ENCODE results near the gene CFAP74.

Gene CFAP74

DNA sequence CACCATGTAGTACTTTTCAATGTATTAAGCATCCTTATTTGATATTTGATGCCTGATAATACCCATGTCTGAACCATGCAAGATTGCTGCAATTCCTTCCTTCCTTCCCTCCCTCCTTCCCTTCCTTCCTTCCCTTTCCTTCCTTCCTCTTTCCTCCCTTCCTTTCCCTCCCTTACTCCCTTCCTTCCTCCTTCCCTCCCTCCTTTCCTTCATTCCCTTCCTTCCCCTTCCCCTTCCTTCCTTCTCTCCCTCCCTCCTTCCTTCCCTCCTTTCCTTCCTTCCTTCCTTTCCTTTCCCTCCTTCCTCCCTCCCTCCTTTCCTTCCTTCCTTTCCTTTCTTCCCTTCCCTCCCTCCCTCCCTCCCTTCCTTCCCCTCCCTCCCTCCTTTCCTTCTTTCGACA is 54.8 kb downstream of the CFAP74 start:
- TF ChIP-seq TCF12 (IDR thresholded peaks at IDR 0.05; ENCODE audit: low read depth): no peak
- no peak for TF ChIP-seq FOXM1 (IDR thresholded peaks at IDR 0.05; ENCODE audit: borderline replicate concordance, low read depth)
- TF ChIP-seq TAF1 (IDR thresholded peaks at IDR 0.05; ENCODE audit: low read depth): no peak
- no peak for TF ChIP-seq NFIC (IDR thresholded peaks at IDR 0.05)
- TF ChIP-seq RAD21 (IDR thresholded peaks at IDR 0.05; ENCODE audit: low read depth): no peak
- TF ChIP-seq, protein P1, sequence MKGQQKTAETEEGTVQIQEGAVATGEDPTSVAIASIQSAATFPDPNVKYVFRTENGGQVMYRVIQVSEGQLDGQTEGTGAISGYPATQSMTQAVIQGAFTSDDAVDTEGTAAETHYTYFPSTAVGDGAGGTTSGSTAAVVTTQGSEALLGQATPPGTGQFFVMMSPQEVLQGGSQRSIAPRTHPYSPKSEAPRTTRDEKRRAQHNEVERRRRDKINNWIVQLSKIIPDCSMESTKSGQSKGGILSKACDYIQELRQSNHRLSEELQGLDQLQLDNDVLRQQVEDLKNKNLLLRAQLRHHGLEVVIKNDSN (IDR thresholded peaks at IDR 0.05): no peak
- no peak for TF ChIP-seq CEBPB (IDR thresholded peaks at IDR 0.05)

DNA sequence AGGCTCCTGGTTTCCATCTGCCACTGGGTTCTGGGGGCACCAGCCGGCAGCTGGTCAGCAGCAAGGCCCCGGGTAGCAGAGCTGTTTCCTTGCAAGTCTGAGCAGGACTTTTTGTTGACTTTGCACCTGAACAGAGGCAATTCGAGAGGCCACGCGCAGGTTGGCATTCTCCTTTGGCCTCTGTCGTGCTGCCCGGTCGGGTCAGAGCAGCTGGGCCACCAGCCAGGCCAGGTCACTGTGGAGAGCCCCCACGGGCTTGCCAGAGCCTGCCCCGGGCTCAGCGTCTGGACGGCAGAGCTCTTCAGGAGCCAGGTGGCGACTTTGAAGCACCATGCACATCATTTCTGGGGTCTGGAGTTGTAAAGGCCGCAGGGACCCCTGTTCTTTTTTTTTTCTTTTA is 56.1 kb downstream of the CFAP74 start:
- TF ChIP-seq RAD21 (IDR thresholded peaks at IDR 0.05; ENCODE audit: low read depth) (no peak), FOXM1 (IDR thresholded peaks at IDR 0.05; ENCODE audit: borderline replicate concordance, low read depth) (no peak), TCF12 (IDR thresholded peaks at IDR 0.05; ENCODE audit: low read depth) (no peak)
- TF ChIP-seq, protein P2, sequence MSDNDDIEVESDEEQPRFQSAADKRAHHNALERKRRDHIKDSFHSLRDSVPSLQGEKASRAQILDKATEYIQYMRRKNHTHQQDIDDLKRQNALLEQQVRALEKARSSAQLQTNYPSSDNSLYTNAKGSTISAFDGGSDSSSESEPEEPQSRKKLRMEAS (IDR thresholded peaks at IDR 0.05): no peak

DNA sequence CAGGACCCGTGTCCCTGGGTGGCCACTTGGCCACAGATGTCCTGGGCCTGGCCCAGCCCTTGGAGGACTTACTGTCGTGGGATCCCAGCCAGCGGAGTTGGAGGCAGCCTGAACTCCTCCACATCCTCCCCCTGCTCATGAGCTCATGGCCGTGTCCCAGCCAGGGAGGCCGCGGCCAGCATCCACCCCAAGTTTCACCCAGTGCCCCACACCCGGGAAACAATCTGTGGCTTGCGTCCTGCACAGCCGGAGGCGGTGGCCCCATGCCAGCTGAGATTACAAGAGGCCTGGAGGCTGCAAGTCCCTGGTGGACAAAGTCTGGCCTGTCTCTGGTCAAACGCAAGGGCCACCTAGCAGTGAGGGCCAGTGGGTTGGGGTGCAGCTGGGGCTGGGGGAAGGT is 57.0 kb downstream of the CFAP74 start:
- TF ChIP-seq YY1 (IDR thresholded peaks at IDR 0.05; ENCODE audit: low read depth): no peak
- TF ChIP-seq, protein P2 (IDR thresholded peaks at IDR 0.05): no peak
- peak; percentile 43; the same call in 1 of the 2 replicates for TF ChIP-seq NFIC (IDR thresholded peaks at IDR 0.05)

DNA sequence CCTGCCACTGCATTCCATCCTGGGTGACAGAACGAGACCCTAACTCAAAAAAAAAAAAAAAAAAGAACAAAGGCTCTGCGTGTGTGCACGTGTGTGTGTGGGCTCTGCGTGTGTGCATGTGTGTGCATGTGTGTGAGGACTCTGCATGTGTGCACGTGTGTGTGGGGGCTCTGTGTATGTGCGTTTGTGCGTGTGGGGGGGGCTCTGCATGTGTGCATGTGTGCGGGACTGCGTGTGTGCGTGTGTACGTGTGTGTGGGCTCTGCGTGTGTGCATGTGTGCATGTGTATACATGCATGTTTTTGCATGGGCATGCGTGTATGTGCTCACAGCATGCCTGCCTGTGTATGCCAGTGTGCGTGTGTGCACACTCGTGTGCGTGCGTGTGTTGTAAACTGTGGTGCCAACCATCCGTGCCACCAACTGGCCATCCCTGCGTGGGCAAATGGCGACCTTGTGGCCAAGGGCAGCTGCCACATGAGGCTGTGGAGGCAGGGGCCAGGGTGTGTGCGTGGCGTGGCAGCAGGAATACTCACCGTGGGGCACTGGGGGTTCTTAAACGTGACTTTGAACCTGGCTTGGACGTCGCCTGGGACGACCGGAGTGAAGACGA is 57.7 kb downstream of the CFAP74 start:
- no peak for TF ChIP-seq CREB1 (IDR thresholded peaks at IDR 0.05; ENCODE audit: low read depth)
- TF ChIP-seq TEAD4 (IDR thresholded peaks at IDR 0.05): no peak

DNA sequence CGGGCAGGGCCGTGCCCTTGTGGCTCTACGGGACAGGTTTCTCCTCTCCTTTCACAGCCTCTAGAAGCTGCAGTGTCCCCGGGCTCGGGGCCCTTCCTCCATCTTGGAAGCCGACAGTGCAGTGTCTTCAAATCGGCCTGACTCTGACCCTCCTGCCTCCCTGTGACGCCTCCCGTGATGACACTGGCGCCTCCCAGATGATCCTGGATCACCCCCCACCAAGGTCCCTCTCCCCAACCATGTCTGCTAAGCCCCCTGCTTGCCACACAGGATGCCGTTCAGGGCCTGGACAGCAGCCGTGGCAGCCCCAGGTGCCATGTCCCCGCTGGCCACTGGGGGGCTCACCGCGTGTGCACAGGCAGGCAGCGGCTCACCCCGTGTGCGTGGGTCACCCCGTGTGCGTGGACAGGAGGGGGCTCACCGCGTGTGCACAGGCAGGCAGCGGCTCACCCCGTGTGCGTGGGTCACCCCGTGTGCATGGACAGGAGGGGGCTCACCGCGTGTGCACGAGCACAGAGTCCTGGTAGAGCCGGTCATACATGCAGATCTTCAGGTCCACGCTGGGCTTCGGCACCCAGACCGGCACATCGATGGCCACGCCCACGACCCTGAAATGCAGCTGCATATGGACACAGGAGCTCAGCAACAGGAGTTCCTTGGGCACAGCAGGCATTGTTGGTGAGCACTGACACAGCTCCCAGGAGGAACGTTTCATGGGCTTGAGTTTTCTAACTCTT is 59.6 kb downstream of the CFAP74 start:
- TF ChIP-seq, protein P2 (IDR thresholded peaks at IDR 0.05): peak; percentile 76
- TF ChIP-seq NFIC (IDR thresholded peaks at IDR 0.05) (no peak), TAF1 (IDR thresholded peaks at IDR 0.05; ENCODE audit: low read depth) (no peak), EGR1 (IDR thresholded peaks at IDR 0.05) (no peak), TEAD4 (IDR thresholded peaks at IDR 0.05) (no peak), EP300 (IDR thresholded peaks at IDR 0.05; ENCODE audit: borderline replicate concordance) (no peak), TCF12 (IDR thresholded peaks at IDR 0.05; ENCODE audit: low read depth) (no peak; the same call in 1 of the 2 replicates), CEBPB (IDR thresholded peaks at IDR 0.05) (no peak), YY1 (IDR thresholded peaks at IDR 0.05; ENCODE audit: low read depth) (no peak), RAD21 (IDR thresholded peaks at IDR 0.05; ENCODE audit: low read depth) (peak; percentile 65), ZBTB7A (IDR thresholded peaks at IDR 0.05; ENCODE audit: low read depth) (peak; percentile 54; the same call in 1 of the 2 replicates)
- TF ChIP-seq, protein P3, sequence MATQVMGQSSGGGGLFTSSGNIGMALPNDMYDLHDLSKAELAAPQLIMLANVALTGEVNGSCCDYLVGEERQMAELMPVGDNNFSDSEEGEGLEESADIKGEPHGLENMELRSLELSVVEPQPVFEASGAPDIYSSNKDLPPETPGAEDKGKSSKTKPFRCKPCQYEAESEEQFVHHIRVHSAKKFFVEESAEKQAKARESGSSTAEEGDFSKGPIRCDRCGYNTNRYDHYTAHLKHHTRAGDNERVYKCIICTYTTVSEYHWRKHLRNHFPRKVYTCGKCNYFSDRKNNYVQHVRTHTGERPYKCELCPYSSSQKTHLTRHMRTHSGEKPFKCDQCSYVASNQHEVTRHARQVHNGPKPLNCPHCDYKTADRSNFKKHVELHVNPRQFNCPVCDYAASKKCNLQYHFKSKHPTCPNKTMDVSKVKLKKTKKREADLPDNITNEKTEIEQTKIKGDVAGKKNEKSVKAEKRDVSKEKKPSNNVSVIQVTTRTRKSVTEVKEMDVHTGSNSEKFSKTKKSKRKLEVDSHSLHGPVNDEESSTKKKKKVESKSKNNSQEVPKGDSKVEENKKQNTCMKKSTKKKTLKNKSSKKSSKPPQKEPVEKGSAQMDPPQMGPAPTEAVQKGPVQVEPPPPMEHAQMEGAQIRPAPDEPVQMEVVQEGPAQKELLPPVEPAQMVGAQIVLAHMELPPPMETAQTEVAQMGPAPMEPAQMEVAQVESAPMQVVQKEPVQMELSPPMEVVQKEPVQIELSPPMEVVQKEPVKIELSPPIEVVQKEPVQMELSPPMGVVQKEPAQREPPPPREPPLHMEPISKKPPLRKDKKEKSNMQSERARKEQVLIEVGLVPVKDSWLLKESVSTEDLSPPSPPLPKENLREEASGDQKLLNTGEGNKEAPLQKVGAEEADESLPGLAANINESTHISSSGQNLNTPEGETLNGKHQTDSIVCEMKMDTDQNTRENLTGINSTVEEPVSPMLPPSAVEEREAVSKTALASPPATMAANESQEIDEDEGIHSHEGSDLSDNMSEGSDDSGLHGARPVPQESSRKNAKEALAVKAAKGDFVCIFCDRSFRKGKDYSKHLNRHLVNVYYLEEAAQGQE (IDR thresholded peaks at IDR 0.05; ENCODE audit: low read depth): peak; percentile 75
- TF ChIP-seq, protein P1 (IDR thresholded peaks at IDR 0.05): no peak

DNA sequence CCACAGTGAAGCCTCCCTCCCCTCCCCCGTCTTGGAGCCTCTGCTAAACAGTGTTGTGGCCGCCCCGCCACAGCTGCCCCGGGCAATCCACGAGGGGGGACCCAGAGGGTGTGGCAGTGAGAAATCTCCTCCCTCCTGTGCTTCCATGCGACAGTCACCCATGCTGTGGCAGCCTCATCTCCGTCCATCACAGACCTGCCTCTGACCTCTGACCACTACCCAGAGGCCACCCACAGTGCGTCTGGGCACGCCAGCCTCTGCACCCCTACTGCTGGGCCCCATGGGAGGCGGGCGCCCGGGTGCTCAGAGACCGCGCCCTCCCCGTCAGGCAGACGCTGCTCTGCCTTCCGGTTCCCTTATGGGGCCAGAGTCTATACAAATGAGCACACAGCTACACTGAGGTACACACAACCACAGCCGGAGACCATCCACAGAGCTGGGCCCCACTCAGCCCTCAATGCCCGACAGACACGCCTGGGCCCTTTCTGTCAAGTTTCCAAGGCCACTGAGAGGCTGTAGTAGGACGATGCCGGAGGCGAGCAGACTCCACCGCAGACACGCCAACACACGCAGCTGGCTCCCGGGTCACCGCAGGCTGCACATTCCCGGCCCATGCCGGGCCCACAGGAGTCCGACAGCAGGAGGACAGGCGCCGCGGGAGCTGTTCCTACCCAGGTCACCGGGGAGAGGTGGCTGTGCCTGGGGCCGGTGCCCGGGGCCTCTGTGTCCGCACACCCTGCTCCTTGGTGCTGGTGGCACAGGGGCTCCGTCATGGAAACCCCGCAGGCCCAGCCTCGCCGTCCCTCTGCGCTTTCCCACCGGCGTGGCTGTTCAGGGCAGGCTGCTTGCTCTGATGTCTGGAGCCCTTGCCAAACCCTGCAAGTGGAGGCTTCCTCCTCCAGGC is 60.6 kb downstream of the CFAP74 start:
- TF ChIP-seq CREB1 (IDR thresholded peaks at IDR 0.05; ENCODE audit: low read depth) (no peak), EGR1 (IDR thresholded peaks at IDR 0.05) (no peak), CEBPB (IDR thresholded peaks at IDR 0.05) (no peak), EP300 (IDR thresholded peaks at IDR 0.05; ENCODE audit: borderline replicate concordance) (no peak), YY1 (IDR thresholded peaks at IDR 0.05; ENCODE audit: low read depth) (no peak), TCF12 (IDR thresholded peaks at IDR 0.05; ENCODE audit: low read depth) (no peak), NFIC (IDR thresholded peaks at IDR 0.05) (no peak), ZBTB7A (IDR thresholded peaks at IDR 0.05; ENCODE audit: low read depth) (no peak), TAF1 (IDR thresholded peaks at IDR 0.05; ENCODE audit: low read depth) (no peak), FOXM1 (IDR thresholded peaks at IDR 0.05; ENCODE audit: borderline replicate concordance, low read depth) (no peak), TEAD4 (IDR thresholded peaks at IDR 0.05) (no peak)
- TF ChIP-seq, protein P1 (IDR thresholded peaks at IDR 0.05): no peak
- TF ChIP-seq, protein P2 (IDR thresholded peaks at IDR 0.05): no peak
- TF ChIP-seq, protein P3 (IDR thresholded peaks at IDR 0.05; ENCODE audit: low read depth): no peak
